HepG2 (cell line): Measurements from ENCODE around the gene GNG7. TPM values are rescaled to one million over a fixed set of nuclear protein-coding genes. Genes with fewer than 3 reads are reported as not detected.

Experiments
- AHR ChIP-seq: IDR thresholded peaks from 2 replicates; pipeline ENCODE4 v1.6.1; 2018; ENCODE audit warnings: missing genetic modification reagents, missing compliant biosample characterization
- ATF7-NPFF ChIP-seq: sonication (generic); formaldehyde crosslinking; IDR thresholded peaks from 2 replicates; pipeline ENCODE4 v1.8.1; 2023; ENCODE audit warnings: mild to moderate bottlenecking, low read depth, missing genetic modification reagents, moderate library complexity
- EED ChIP-seq: sonication (generic); formaldehyde crosslinking; IDR thresholded peaks from 2 replicates; pipeline ENCODE4 v1.5.0; 2020; ENCODE audit warnings: mild to moderate bottlenecking, missing genetic modification reagents
- ELF3 ChIP-seq: IDR thresholded peaks from 2 replicates; pipeline ENCODE4 v1.6.1; 2016; ENCODE audit warnings: missing genetic modification reagents, missing compliant biosample characterization
- KDM3A ChIP-seq: IDR thresholded peaks from 2 replicates; pipeline ENCODE4 v1.6.1; 2018; ENCODE audit warnings: low read depth, missing compliant biosample characterization
- MAFF ChIP-seq: IDR thresholded peaks from 2 replicates; pipeline ENCODE4 v1.6.1; 2011; ENCODE audit warnings: low read depth, low read length, improper control_type of control experiment
- MED8 ChIP-seq: sonication (generic); formaldehyde crosslinking; IDR thresholded peaks from 2 replicates; pipeline ENCODE4 v1.8.1; 2023; ENCODE audit warnings: mild to moderate bottlenecking, missing genetic modification reagents; ENCODE audit not compliant: insufficient replicate concordance
- MTA3 ChIP-seq: sonication (generic); formaldehyde crosslinking; IDR thresholded peaks from 2 replicates; pipeline ENCODE4 v1.4.0; 2020; ENCODE audit warnings: missing genetic modification reagents
- MXI1 ChIP-seq: IDR thresholded peaks from 3 replicates; pipeline ENCODE4 v1.6.1; 2012; ENCODE audit warnings: low read depth, low read length, inconsistent platforms, borderline replicate concordance
- PAX8 ChIP-seq: sonication (generic); formaldehyde crosslinking; IDR thresholded peaks from 2 replicates; pipeline ENCODE4 v1.8.0; 2022; ENCODE audit warnings: mild to moderate bottlenecking, missing genetic modification reagents, borderline replicate concordance
- PRMT3 ChIP-seq: sonication (generic); formaldehyde crosslinking; IDR thresholded peaks from 2 replicates; pipeline ENCODE4 v1.8.1; 2022; ENCODE audit warnings: low read depth, mild to moderate bottlenecking, moderate library complexity, missing genetic modification reagents, borderline replicate concordance
- PRPF4 ChIP-seq: fragments of 200-400 bp; formaldehyde crosslinking; IDR thresholded peaks from 2 replicates; pipeline ENCODE4 v1.6.1; 2016; ENCODE audit warnings: low read length, low read depth; ENCODE audit not compliant: poor library complexity, severe bottlenecking
- RBFOX2 ChIP-seq: fragments of 200-400 bp; formaldehyde crosslinking; IDR thresholded peaks from 2 replicates; pipeline ENCODE4 v1.6.1; 2017; ENCODE audit warnings: low read depth, mild to moderate bottlenecking, low read length
- SALL2 ChIP-seq: sonication (generic); formaldehyde crosslinking; IDR thresholded peaks from 2 replicates; pipeline ENCODE4 v1.8.1; 2023; ENCODE audit warnings: mild to moderate bottlenecking, missing genetic modification reagents, inconsistent platforms
- SMAD9 ChIP-seq: sonication (generic); formaldehyde crosslinking; IDR thresholded peaks from 2 replicates; pipeline ENCODE4 v1.5.1; 2020; ENCODE audit warnings: mild to moderate bottlenecking, missing genetic modification reagents
- SP4 ChIP-seq: sonication (generic); formaldehyde crosslinking; IDR thresholded peaks from 2 replicates; pipeline ENCODE4 v1.8.1; 2023; ENCODE audit warnings: mild to moderate bottlenecking, missing genetic modification reagents
- XRCC5 ChIP-seq: fragments of 200-400 bp; formaldehyde crosslinking; optimal IDR thresholded peaks from 2 replicates; pipeline ENCODE3; 2017; ENCODE audit warnings: mild to moderate bottlenecking, low read length
- ZFP37 ChIP-seq: sonication (generic); formaldehyde crosslinking; IDR thresholded peaks from 2 replicates; pipeline ENCODE4 v1.4.0; 2020; ENCODE audit warnings: missing genetic modification reagents, borderline replicate concordance
- ZNF484 ChIP-seq: sonication (generic); formaldehyde crosslinking; IDR thresholded peaks from 2 replicates; pipeline ENCODE4 v1.5.1; 2020; ENCODE audit warnings: mild to moderate bottlenecking, low read depth, missing genetic modification reagents, borderline replicate concordance
- ZNF562 ChIP-seq: sonication (generic); formaldehyde crosslinking; IDR thresholded peaks from 2 replicates; pipeline ENCODE4 v1.8.0; 2022; ENCODE audit warnings: missing genetic modification reagents, borderline replicate concordance
- ZSCAN9 ChIP-seq: IDR thresholded peaks from 2 replicates; pipeline ENCODE4 v1.6.1; 2016; ENCODE audit warnings: borderline replicate concordance
- polyA plus RNA-seq, 8 experiments: library from polyadenylated mRNA; depleted of rRNA in 3 of 8; stranded (reverse) in 7 of 8; unstranded in 1 of 8; fragments of >200 nt; fragmentation: Illumina TruSeq in 4 of 8; extraction: Trizol in 4 of 8; gene quantifications; 2 replicates each; pipeline versions ENCODE4 v1.2.1 to v1.2.3, GENCODE V29; 2011 to 2016; ENCODE audit warnings: low read depth in 4 of 8, missing spikeins in 1 of 8, mixed read lengths in 1 of 8; ENCODE audit not compliant: insufficient read depth in 1 of 8
- total RNA-seq, 5 experiments: library from RNA; depleted of rRNA; stranded (reverse); fragments of >200 nt; fragmentation: Illumina TruSeq; extraction: Trizol; gene quantifications; 2 replicates each; pipeline ENCODE4 v1.2.3, GENCODE V29; 2016; ENCODE audit warnings: low read depth in 1 of 5
- TF ChIP-seq, protein P1 (sequence below): sonication (generic); formaldehyde crosslinking; IDR thresholded peaks from 2 replicates; pipeline ENCODE4 v1.8.0; 2022; ENCODE audit warnings: missing genetic modification reagents, low read depth, mild to moderate bottlenecking, borderline replicate concordance
- TF ChIP-seq, protein P2 (sequence below): sonication (generic); formaldehyde crosslinking; IDR thresholded peaks from 2 replicates; pipeline ENCODE4 v1.4.0; 2020; ENCODE audit warnings: missing genetic modification reagents
- TF ChIP-seq, protein P3 (sequence below): sonication (generic); formaldehyde crosslinking; IDR thresholded peaks from 2 replicates; pipeline ENCODE4 v1.5.1; 2020; ENCODE audit warnings: mild to moderate bottlenecking, missing genetic modification reagents
- TF ChIP-seq, protein P4 (sequence below): sonication (generic); formaldehyde crosslinking; IDR thresholded peaks from 2 replicates; pipeline ENCODE4 v1.5.1; 2020; ENCODE audit warnings: missing genetic modification reagents, mild to moderate bottlenecking, borderline replicate concordance

GNG7 gene
- total and polyA plus RNA-seq, 2 of the 13 experiments (the other 11 are each of a cell fraction or from before 2014, with no cell fraction given), result 1.4 to 3.3 TPM

DNA sequence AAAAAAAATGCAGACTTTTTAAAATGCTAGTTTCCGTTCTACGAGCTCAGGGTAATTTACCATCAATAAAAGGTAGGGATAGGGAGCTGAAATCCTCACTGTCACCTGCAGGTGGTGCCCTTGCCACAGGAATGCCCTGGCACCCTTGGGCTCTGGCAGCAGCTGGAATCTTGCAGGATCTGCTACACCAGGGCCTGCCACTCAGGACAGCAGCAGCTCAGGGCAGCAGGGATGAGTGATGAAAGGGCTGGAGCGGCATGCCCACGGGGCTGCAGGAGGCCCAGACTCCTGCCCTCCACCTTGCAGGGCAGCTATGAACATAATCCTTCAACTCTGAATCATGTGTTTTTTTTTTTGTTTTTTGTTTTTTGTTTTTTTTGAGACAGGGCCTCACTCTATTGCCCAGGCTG is 54.0 kb downstream of the GNG7 start (continued):
- TF ChIP-seq MTA3 (CRISPR knock-in tag), result no peak
- TF ChIP-seq, protein P1, sequence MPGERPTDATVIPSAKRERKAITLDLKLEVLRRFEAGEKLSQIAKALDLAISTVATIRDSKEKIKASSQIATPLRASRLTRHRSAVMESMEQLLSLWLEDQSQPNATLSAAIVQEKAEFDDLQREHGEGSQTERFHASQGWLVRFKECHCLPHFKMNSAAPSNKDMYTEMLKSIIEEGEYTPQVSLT (CRISPR knock-in tag), result no peak
- TF ChIP-seq ELF3 (CRISPR knock-in tag), result 0 out of 2 replicates have a peak, but pooled peaks have one; percentile 21
- TF ChIP-seq ZFP37, result no peak
- no peak for TF ChIP-seq AHR (CRISPR knock-in tag)
- TF ChIP-seq ZNF562 (CRISPR knock-in tag), result no peak
- TF ChIP-seq XRCC5, result peak; percentile 52
- TF ChIP-seq MED8 (CRISPR knock-in tag), result no peak
- no peak for TF ChIP-seq PRPF4
- TF ChIP-seq, protein P2, sequence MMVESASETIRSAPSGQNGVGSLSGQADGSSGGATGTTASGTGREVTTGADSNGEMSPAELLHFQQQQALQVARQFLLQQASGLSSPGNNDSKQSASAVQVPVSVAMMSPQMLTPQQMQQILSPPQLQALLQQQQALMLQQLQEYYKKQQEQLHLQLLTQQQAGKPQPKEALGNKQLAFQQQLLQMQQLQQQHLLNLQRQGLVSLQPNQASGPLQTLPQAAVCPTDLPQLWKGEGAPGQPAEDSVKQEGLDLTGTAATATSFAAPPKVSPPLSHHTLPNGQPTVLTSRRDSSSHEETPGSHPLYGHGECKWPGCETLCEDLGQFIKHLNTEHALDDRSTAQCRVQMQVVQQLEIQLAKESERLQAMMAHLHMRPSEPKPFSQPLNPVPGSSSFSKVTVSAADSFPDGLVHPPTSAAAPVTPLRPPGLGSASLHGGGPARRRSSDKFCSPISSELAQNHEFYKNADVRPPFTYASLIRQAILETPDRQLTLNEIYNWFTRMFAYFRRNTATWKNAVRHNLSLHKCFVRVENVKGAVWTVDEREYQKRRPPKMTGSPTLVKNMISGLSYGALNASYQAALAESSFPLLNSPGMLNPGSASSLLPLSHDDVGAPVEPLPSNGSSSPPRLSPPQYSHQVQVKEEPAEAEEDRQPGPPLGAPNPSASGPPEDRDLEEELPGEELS (CRISPR knock-in tag), result no peak
- 0 out of 2 replicates have a peak, but pooled peaks have one; percentile 10 for TF ChIP-seq MAFF
- TF ChIP-seq SMAD9 (CRISPR knock-in tag), result no peak
- TF ChIP-seq, protein P3, sequence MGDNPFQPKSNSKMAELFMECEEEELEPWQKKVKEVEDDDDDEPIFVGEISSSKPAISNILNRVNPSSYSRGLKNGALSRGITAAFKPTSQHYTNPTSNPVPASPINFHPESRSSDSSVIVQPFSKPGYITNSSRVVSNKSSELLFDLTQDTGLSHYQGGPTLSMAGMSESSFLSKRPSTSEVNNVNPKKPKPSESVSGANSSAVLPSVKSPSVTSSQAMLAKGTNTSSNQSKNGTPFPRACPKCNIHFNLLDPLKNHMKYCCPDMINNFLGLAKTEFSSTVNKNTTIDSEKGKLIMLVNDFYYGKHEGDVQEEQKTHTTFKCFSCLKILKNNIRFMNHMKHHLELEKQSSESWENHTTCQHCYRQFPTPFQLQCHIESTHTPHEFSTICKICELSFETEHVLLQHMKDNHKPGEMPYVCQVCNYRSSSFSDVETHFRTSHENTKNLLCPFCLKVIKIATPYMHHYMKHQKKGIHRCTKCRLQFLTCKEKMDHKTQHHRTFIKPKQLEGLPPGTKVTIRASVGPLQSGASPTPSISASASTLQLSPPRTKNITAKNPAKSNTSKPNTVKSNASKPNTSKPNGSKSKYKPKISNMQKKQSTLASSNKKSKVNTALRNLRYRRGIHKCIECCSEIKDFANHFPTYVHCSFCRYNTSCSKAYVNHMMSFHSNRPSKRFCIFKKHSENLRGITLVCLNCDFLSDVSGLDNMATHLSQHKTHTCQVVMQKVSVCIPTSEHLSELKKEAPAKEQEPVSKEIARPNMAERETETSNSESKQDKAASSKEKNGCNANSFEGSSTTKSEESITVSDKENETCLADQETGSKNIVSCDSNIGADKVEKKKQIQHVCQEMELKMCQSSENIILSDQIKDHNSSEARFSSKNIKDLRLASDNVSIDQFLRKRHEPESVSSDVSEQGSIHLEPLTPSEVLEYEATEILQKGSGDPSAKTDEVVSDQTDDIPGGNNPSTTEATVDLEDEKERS (CRISPR knock-in tag), result peak; percentile 46; the same call in 1 of the 2 replicates
- TF ChIP-seq ZNF484 (CRISPR knock-in tag), result no peak
- TF ChIP-seq PRMT3 (CRISPR knock-in tag), result no peak
- no peak for TF ChIP-seq SP4 (CRISPR knock-in tag)
- 0 out of 3 replicates have a peak, but pooled peaks have one; percentile 44 for TF ChIP-seq MXI1
- no peak for TF ChIP-seq RBFOX2
- TF ChIP-seq PAX8 (CRISPR knock-in tag), result no peak
- no peak for TF ChIP-seq EED (CRISPR knock-in tag)
- TF ChIP-seq, protein P4, sequence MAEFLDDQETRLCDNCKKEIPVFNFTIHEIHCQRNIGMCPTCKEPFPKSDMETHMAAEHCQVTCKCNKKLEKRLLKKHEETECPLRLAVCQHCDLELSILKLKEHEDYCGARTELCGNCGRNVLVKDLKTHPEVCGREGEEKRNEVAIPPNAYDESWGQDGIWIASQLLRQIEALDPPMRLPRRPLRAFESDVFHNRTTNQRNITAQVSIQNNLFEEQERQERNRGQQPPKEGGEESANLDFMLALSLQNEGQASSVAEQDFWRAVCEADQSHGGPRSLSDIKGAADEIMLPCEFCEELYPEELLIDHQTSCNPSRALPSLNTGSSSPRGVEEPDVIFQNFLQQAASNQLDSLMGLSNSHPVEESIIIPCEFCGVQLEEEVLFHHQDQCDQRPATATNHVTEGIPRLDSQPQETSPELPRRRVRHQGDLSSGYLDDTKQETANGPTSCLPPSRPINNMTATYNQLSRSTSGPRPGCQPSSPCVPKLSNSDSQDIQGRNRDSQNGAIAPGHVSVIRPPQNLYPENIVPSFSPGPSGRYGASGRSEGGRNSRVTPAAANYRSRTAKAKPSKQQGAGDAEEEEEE, result no peak
- TF ChIP-seq ZSCAN9, result 0 out of 2 replicates have a peak, but pooled peaks have one; percentile 25
- TF ChIP-seq ATF7-NPFF, result no peak
- no peak for TF ChIP-seq SALL2
- TF ChIP-seq KDM3A (CRISPR knock-in tag), result no peak; the same call in 1 of the 2 replicates
